Peyer's patch (tissue), 4 donors: ENCODE results near the gene TMEFF1. TPM values are rescaled to one million over a fixed set of nuclear protein-coding genes. Genes with fewer than 3 reads are reported as not detected.
A peak's percentile ranks its signal among the peaks of the same experiment; 100 is the strongest.

Experiments
- DNase-seq, 3 donors: peaks; one replicate each; pipeline ENCODE4 v3.0.0-alpha.2; 2017 to 2019
- H3K27ac ChIP-seq, 4 donors: fragments of 200-600 bp; sonication (generic); one replicate each; pipeline ENCODE4 v1.5.1; 2016 to 2019
- H3K27me3 ChIP-seq, 2 donors: fragments of 200-600 bp; sonication (generic); one replicate each; pipeline ENCODE4 v1.5.1; 2019
- H3K36me3 ChIP-seq, 3 donors: fragments of 200-600 bp; sonication (generic); one replicate each; pipeline ENCODE4 v1.5.1; 2016 to 2019
- H3K4me1 ChIP-seq, 4 donors: fragments of 200-600 bp; sonication (generic); one replicate each; pipeline ENCODE4 v1.5.1; 2016 to 2019
- H3K4me3 ChIP-seq, 4 donors: fragments of 200-600 bp; sonication (generic); 1 replicate in 3 of 4; 2 replicates in 1 of 4; pipeline ENCODE4 v1.5.1; 2016 to 2019; ENCODE audit warnings: mild to moderate bottlenecking in 1 of 4
- H3K9me3 ChIP-seq, 4 donors: fragments of 200-600 bp; sonication (generic); one replicate each; pipeline ENCODE4 v1.5.1; 2016 to 2019; ENCODE audit warnings: mild to moderate bottlenecking in 1 of 4
- CTCF ChIP-seq, 6 experiments: fragments of 450-650 bp in 4 of 6; fragments of 200-600 bp in 2 of 6; sonication (generic) in 1 of 6; IDR thresholded peaks; one replicate each; pipeline ENCODE4 v1.5.1; 2017 to 2019; ENCODE audit warnings: antibody characterized with exemption in 6 of 6, mild to moderate bottlenecking in 3 of 6, moderate library complexity in 1 of 6
- POLR2A ChIP-seq, 2 donors: fragments of 450-650 bp; IDR thresholded peaks; one replicate each; pipeline ENCODE4 v1.5.1; 2017; ENCODE audit warnings: antibody characterized with exemption in 2 of 2, mild to moderate bottlenecking in 2 of 2, moderate library complexity in 2 of 2
- total RNA-seq, 4 donors: library from RNA; depleted of rRNA; stranded (reverse); fragments of >200 nt; gene quantifications; one replicate each; pipeline ENCODE4 v1.1.0, GENCODE V29; 2016

Gene TMEFF1
- total RNA-seq, 4 donors from 2014 or later, result 0.40 TPM; not detected in 3

GRCh38 chr9:100595391-100596199 lies 122.6 kb downstream of the TMEFF1 start:
- Histone ChIP-seq H3K27me3 (no peaks in the 10 kb centered on the region), H3K27ac (no peak overlapping the region), H3K36me3 (no peaks in the 10 kb centered on the region), H3K4me3 (no peak overlapping the region), H3K4me1 (peaks cover 0 to 12% (median 0%) of the 10 kb centered on the region in 4 donors), H3K9me3 (no peaks in the 10 kb centered on the region)
- peak in 1 of 3 donors; percentile 50 for DNase-seq
- TF ChIP-seq CTCF (IDR thresholded peaks at IDR 0.05), result peak; percentile 33 to 82 (median 76)
- no peak for TF ChIP-seq POLR2A (IDR thresholded peaks at IDR 0.05)

- Histone ChIP-seq H3K9me3 (no peaks in the 10 kb centered on the region), H3K27ac (no peak overlapping the region), H3K4me1 (peaks cover 0 to 12% (median 0%) of the 10 kb centered on the region in 4 donors), H3K4me3 (no peak overlapping the region), H3K27me3 (no peaks in the 10 kb centered on the region), H3K36me3 (no peaks in the 10 kb centered on the region)
- TF ChIP-seq POLR2A (IDR thresholded peaks at IDR 0.05), result no peak
- TF ChIP-seq CTCF (IDR thresholded peaks at IDR 0.05), result no peak
- DNase-seq, result no peak
Measured at GRCh38 chr9:100597236-100597635, 124.3 kb downstream of the TMEFF1 start.

- Histone ChIP-seq H3K4me1 (peaks cover 0 to 12% (median 0%) of the 10 kb centered on the region in 4 donors), H3K4me3 (peak overlapping the region; percentile 34 to 54 (median 48)), H3K36me3 (no peaks in the 10 kb centered on the region), H3K9me3 (no peaks in the 10 kb centered on the region), H3K27me3 (no peaks in the 10 kb centered on the region), H3K27ac (peak overlapping the region in 3 of 4 donors; percentile 22 to 50 (median 27))
- no peak for TF ChIP-seq CTCF (IDR thresholded peaks at IDR 0.05)
- TF ChIP-seq POLR2A (IDR thresholded peaks at IDR 0.05), result no peak
- peak; percentile 68 to 91 (median 85) for DNase-seq
Measured at GRCh38 chr9:100598641-100599145, 125.7 kb downstream of the TMEFF1 start.

- no peak overlapping the region for H3K4me3 ChIP-seq
- H3K4me1 ChIP-seq, result peaks cover 0 to 12% (median 0%) of the 10 kb centered on the region in 4 donors
- DNase-seq, result no peak
- no peaks in the 10 kb centered on the region for H3K27me3 ChIP-seq
- TF ChIP-seq CTCF (IDR thresholded peaks at IDR 0.05) (no peak), POLR2A (IDR thresholded peaks at IDR 0.05) (no peak)
- no peaks in the 10 kb centered on the region for H3K9me3 ChIP-seq
- H3K27ac ChIP-seq, result no peak overlapping the region
- H3K36me3 ChIP-seq, result no peaks in the 10 kb centered on the region
Measured at GRCh38 chr9:100600521-100601079, 127.7 kb downstream of the TMEFF1 start.

- Histone ChIP-seq H3K27ac (no peak overlapping the region), H3K36me3 (no peaks in the 10 kb centered on the region), H3K27me3 (no peaks in the 10 kb centered on the region), H3K4me3 (no peak overlapping the region), H3K4me1 (peaks cover 0 to 12% (median 0%) of the 10 kb centered on the region in 4 donors), H3K9me3 (no peaks in the 10 kb centered on the region)
- TF ChIP-seq CTCF (IDR thresholded peaks at IDR 0.05), result peak in 4 of 6 experiments; percentile 23 to 59 (median 50)
- TF ChIP-seq POLR2A (IDR thresholded peaks at IDR 0.05), result no peak
- peak in 1 of 3 donors; percentile 71 for DNase-seq
Measured at GRCh38 chr9:100601216-100601615, 128.3 kb downstream of the TMEFF1 start.
